B cell (primary cell): ENCODE results near the gene EP400. TPM values are rescaled to one million over a fixed set of nuclear protein-coding genes. Genes with fewer than 3 reads are reported as not detected.

Source experiments
- ATAC-seq: fragments of 200-7000 bp; cut with Tn5 transposase; one replicate; pipeline ENCODE4 v1.10.0; 2021; ENCODE audit warnings: low read depth, mild to moderate bottlenecking, moderate number of reproducible peaks, moderate library complexity
- CTCF ChIA-PET: fragments of 350-600 bp; sonication (Branson Sonifier 250); formaldehyde crosslinking; loops from one replicate; lab custom pipeline; 2021; ENCODE audit warnings: antibody characterized with exemption, inconsistent platforms; lab: Charles Lee
- POLR2A ChIA-PET: fragments of 350-600 bp; sonication (Branson Sonifier 250); formaldehyde crosslinking; loops from one replicate; lab custom pipeline; 2021; ENCODE audit warnings: antibody characterized with exemption; lab: Charles Lee
- DNase-seq: peaks from one replicate; pipeline ENCODE4 v3.0.0; 2013
- H2AFZ ChIP-seq: 2 replicates; pipeline ENCODE4 v1.6.1; 2012; ENCODE audit warnings: mild to moderate bottlenecking, low read depth, low read length; ENCODE audit not compliant: insufficient read depth, poor library complexity, severe bottlenecking
- H3K27ac ChIP-seq, 2 donors: 1 replicate in 1 of 2; 2 replicates in 1 of 2; pipeline ENCODE4 v1.5.1; 2012 to 2013; ENCODE audit warnings: low read length in 2 of 2, mild to moderate bottlenecking in 2 of 2, moderate library complexity in 1 of 2
- H3K27me3 ChIP-seq, 4 experiments: fragments of 200-600 bp in 1 of 4; sonication (generic) in 1 of 4; replicated peaks in 1 of 4; 1 replicate in 2 of 4; 2 replicates in 2 of 4; pipeline versions ENCODE4 v1.6.1 to v1.7.0; 2013 to 2016; ENCODE audit warnings: low read length in 3 of 4, mild to moderate bottlenecking in 2 of 4, mixed read lengths in 1 of 4, moderate library complexity in 1 of 4; ENCODE audit not compliant: insufficient read depth in 4 of 4, control insufficient read depth in 3 of 4; ENCODE audit errors: control extremely low read depth in 1 of 4
- H3K36me3 ChIP-seq, 2 experiments: replicated peaks in 1 of 2; 1 replicate in 1 of 2; 2 replicates in 1 of 2; pipeline versions ENCODE4 v1.6.1 to v1.7.1; 2013; ENCODE audit warnings: low read length in 1 of 2; ENCODE audit not compliant: insufficient read depth in 2 of 2, control insufficient read depth in 1 of 2; ENCODE audit errors: control extremely low read depth in 1 of 2, extremely low read depth in 1 of 2
- H3K4me1 ChIP-seq, 2 donors: fragments of 200-600 bp in 1 of 2; sonication (generic) in 1 of 2; 1 replicate in 1 of 2; 2 replicates in 1 of 2; pipeline versions ENCODE4 v1.5.1 to v1.6.1; 2013 to 2017; ENCODE audit warnings: low read length in 2 of 2; ENCODE audit not compliant: control insufficient read depth in 2 of 2, insufficient read depth in 2 of 2
- H3K4me2 ChIP-seq: replicated peaks from 2 replicates; pipeline ENCODE3; 2012; ENCODE audit warnings: mild to moderate bottlenecking, low read depth, low read length; ENCODE audit not compliant: poor library complexity, severe bottlenecking
- H3K4me3 ChIP-seq, 5 experiments: fragments of 200-600 bp in 1 of 5; sonication (generic) in 1 of 5; 1 replicate in 3 of 5; 2 replicates in 2 of 5; pipeline versions ENCODE4 v1.5.1 to v1.7.0; 2011 to 2016; ENCODE audit warnings: low read length in 4 of 5, mild to moderate bottlenecking in 4 of 5, low read depth in 2 of 5, control low read depth in 1 of 5, moderate library complexity in 1 of 5; ENCODE audit not compliant: insufficient read depth in 1 of 5; ENCODE audit errors: control extremely low read depth in 1 of 5, extremely low read depth in 1 of 5
- H3K79me2 ChIP-seq: fragments of 200-600 bp; sonication (generic); one replicate; pipeline ENCODE4 v1.6.0; 2016; ENCODE audit warnings: low read length; ENCODE audit not compliant: control insufficient read depth, insufficient read depth
- H3K9ac ChIP-seq: fragments of 200-600 bp; sonication (generic); 2 replicates; pipeline ENCODE4 v1.6.1; 2017; ENCODE audit warnings: mild to moderate bottlenecking, low read length, moderate library complexity
- H3K9me3 ChIP-seq, 3 donors: one replicate each; pipeline versions ENCODE4 v1.6.1 to v1.7.1; 2013; ENCODE audit warnings: low read length in 2 of 3; ENCODE audit not compliant: control insufficient read depth in 2 of 3, insufficient read depth in 1 of 3; ENCODE audit errors: control extremely low read depth in 1 of 3
- H4K20me1 ChIP-seq: 2 replicates; pipeline ENCODE4 v1.6.0; 2012; ENCODE audit warnings: mild to moderate bottlenecking, low read length; ENCODE audit not compliant: insufficient read depth, control insufficient read depth, poor library complexity, severe bottlenecking
- H3K27ac Mint-ChIP-seq: one replicate; pipeline ENCODE4 v1.8.0; 2021; ENCODE audit warnings: mixed read lengths
- H3K27me3 Mint-ChIP-seq: one replicate; pipeline ENCODE4 v1.8.0; 2021; ENCODE audit warnings: mixed read lengths
- H3K4me1 Mint-ChIP-seq: one replicate; pipeline ENCODE4 v1.8.0; 2021; ENCODE audit warnings: mixed read lengths
- H3K4me3 Mint-ChIP-seq: one replicate; pipeline ENCODE4 v1.8.0; 2021; ENCODE audit warnings: mixed read lengths
- H3K9me3 Mint-ChIP-seq: one replicate; pipeline ENCODE4 v1.8.0; 2022; ENCODE audit warnings: mixed read lengths; ENCODE audit not compliant: insufficient read depth
- CTCF ChIP-seq: fragments of 200-600 bp; IDR thresholded peaks from one replicate; pipeline ENCODE4 v1.8.0; 2022; ENCODE audit warnings: antibody characterized with exemption, mild to moderate bottlenecking
- EZH2 ChIP-seq: IDR thresholded peaks from 2 replicates; pipeline ENCODE4 v1.6.1; 2012; ENCODE audit warnings: borderline replicate concordance, low read depth, mild to moderate bottlenecking, moderate library complexity, low read length; ENCODE audit not compliant: insufficient read depth, poor library complexity, severe bottlenecking
- WGBS: methylation state at CpG from one replicate; pipeline ENCODE4 v1.1.5; 2013; ENCODE audit warnings: missing lambda C conversion rate; ENCODE audit not compliant: insufficient coverage; 5-methylcytosine and 5-hydroxymethylcytosine counted together
- intact Hi-C: fragments of 100-400 bp; cut with micrococcal nuclease; formaldehyde crosslinking; loops from one replicate; pipeline ENCODE4 v1.10.0; 2022
- polyA plus RNA-seq: library from polyadenylated mRNA; depleted of rRNA; stranded (reverse); fragments of >200 nt; gene quantifications from 2 replicates; pipeline ENCODE4 v1.2.3, GENCODE V29; 2012
- total RNA-seq, 2 donors: library from RNA; stranded (reverse); fragments of 120-200 nt in 1 of 2; gene quantifications; 1 replicate in 1 of 2; 2 replicates in 1 of 2; pipeline versions ENCODE4 v1.2.3 to v1.2.4, GENCODE V29; 2013 to 2022

Gene EP400
- total and polyA plus RNA-seq, 2 donors (not counting 1 experiment from before 2014, with no cell fraction given) = 17.3 to 82.2 TPM

DNA sequence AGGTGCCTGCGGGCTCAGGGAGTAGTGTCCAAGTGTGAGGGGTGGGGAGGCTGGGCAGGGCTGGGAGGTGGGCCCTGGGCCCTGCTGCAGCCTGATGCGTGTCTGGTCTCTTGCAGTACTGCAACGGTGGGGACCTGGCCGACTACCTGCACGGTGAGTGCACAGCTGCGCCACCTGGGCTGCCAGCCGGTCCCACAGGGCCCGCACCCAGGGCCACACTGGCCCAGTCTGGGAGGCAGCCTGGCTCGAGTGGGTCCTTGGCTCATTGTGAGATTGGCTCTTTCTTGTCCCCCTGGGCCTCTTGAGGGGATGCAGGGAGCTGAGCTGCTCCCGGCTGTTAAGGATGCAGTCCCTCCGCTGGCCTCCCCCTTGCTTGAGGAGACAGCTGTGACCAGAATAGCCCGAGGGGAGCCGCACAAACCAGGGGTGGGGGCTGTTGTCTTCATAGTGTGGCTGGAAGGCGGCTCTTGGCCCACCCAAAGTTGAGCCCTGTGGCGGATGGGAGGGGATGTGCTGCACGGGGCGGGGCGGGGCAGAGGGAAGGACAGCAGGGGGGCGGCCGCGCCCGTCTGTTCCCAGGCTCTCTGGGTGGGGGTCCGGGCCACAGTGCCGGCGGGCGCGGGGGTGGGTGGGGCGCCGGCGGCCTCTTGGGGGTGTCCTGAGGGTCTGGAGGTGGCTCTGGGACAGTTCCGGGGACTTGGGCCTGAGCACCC, 42.2 kb upstream of the EP400 start:
- H3K9ac ChIP-seq = no peak overlapping the region
- DNase-seq (no peak), ATAC-seq (no peak)
- H3K27ac ChIP-seq = no peak overlapping the region
- intact Hi-C loops = no loop called here
- CTCF ChIA-PET = no interaction called here
- H3K27ac Mint-ChIP-seq = no peak overlapping the region
- H3K79me2 ChIP-seq = peaks cover 26% of the 10 kb centered on the region
- H4K20me1 ChIP-seq = peaks cover 77% of the 10 kb centered on the region
- H3K4me3 Mint-ChIP-seq = no peak overlapping the region
- H3K27me3 Mint-ChIP-seq = no peaks in the 10 kb centered on the region
- TF ChIP-seq CTCF = no peak
- TF ChIP-seq EZH2 = no peak
- peaks cover 0 to 34% of the 10 kb centered on the region in 2 experiments for H3K36me3 ChIP-seq
- peaks cover 5% of the 10 kb centered on the region for H3K4me1 Mint-ChIP-seq
- no peaks in the 10 kb centered on the region for H3K9me3 Mint-ChIP-seq
- POLR2A ChIA-PET = no interaction called here
- H3K4me3 ChIP-seq = no peak overlapping the region
- H2AFZ ChIP-seq = no peak overlapping the region
- WGBS = 97% methylated on average over 15 of the region's 31 CpGs
- no peak overlapping the region for H3K4me2 ChIP-seq
- H3K4me1 ChIP-seq = no peaks in the 10 kb centered on the region
- H3K9me3 ChIP-seq = no peaks in the 10 kb centered on the region
- H3K27me3 ChIP-seq = no peaks in the 10 kb centered on the region
